ENCODE measurements around the gene OR2V2.
"Not testable (repeated sequence)": the region's sequence is repeated elsewhere in the genome, so short reads cannot be mapped to it uniquely, and the experiment has no call there.

The OR2V2 gene

GRCh38 chr5:181146927-181147636 lies at the start of gene OR2V2:
Gene OR2V2 (plus strand): TSS chr5:181147586. CDS start chr5:181154943, 7,357 bp downstream.
- DNase-seq = not testable (repeated sequence)

- not testable (repeated sequence) for DNase-seq
Measured at GRCh38 chr5:181097759-181098491, 49.5 kb upstream of the OR2V2 start.

- DNase-seq = peak; percentile 44
Measured at GRCh38 chr5:181098762-181099601, 48.4 kb upstream of the OR2V2 start.

GRCh38 chr5:181099602-181100086 lies 47.7 kb upstream of the OR2V2 start:
- no peak for DNase-seq

GRCh38 chr5:181100121-181100875 lies 47.1 kb upstream of the OR2V2 start:
- DNase-seq = peak; percentile 22

- DNase-seq = not testable (repeated sequence)
Measured at GRCh38 chr5:181101030-181101641, 46.2 kb upstream of the OR2V2 start.

- DNase-seq = not testable (repeated sequence)
Measured at GRCh38 chr5:181101930-181102674, 45.3 kb upstream of the OR2V2 start.

- DNase-seq = not testable (repeated sequence)
Measured at GRCh38 chr5:181104259-181104568, 43.2 kb upstream of the OR2V2 start.

GRCh38 chr5:181104606-181105390 lies 42.6 kb upstream of the OR2V2 start:
- not testable (repeated sequence) for DNase-seq

- peak; percentile 40 for DNase-seq
Measured at GRCh38 chr5:181105391-181106025, 41.9 kb upstream of the OR2V2 start.

GRCh38 chr5:181107699-181108098 lies 39.7 kb upstream of the OR2V2 start:
- peak; percentile 61 for DNase-seq

GRCh38 chr5:181108578-181109165 lies 38.7 kb upstream of the OR2V2 start:
- DNase-seq = no peak

GRCh38 chr5:181109489-181110013 lies 37.8 kb upstream of the OR2V2 start:
- DNase-seq = no peak

GRCh38 chr5:181111010-181111409 lies 36.4 kb upstream of the OR2V2 start:
- no peak for DNase-seq

- DNase-seq = no peak
Measured at GRCh38 chr5:181112476-181112875, 34.9 kb upstream of the OR2V2 start.

- DNase-seq = not testable (repeated sequence)
Measured at GRCh38 chr5:181113572-181113971, 33.8 kb upstream of the OR2V2 start.

GRCh38 chr5:181114284-181114843 lies 33.0 kb upstream of the OR2V2 start:
- no peak for DNase-seq

- no peak for DNase-seq
Measured at GRCh38 chr5:181114844-181115778, 32.3 kb upstream of the OR2V2 start.
